ENCODE data around the gene LRRFIP1.
"Not testable (repeated sequence)": the region's sequence is repeated elsewhere in the genome, so short reads cannot be mapped to it uniquely, and the experiment has no call there.

The LRRFIP1 gene

DNA sequence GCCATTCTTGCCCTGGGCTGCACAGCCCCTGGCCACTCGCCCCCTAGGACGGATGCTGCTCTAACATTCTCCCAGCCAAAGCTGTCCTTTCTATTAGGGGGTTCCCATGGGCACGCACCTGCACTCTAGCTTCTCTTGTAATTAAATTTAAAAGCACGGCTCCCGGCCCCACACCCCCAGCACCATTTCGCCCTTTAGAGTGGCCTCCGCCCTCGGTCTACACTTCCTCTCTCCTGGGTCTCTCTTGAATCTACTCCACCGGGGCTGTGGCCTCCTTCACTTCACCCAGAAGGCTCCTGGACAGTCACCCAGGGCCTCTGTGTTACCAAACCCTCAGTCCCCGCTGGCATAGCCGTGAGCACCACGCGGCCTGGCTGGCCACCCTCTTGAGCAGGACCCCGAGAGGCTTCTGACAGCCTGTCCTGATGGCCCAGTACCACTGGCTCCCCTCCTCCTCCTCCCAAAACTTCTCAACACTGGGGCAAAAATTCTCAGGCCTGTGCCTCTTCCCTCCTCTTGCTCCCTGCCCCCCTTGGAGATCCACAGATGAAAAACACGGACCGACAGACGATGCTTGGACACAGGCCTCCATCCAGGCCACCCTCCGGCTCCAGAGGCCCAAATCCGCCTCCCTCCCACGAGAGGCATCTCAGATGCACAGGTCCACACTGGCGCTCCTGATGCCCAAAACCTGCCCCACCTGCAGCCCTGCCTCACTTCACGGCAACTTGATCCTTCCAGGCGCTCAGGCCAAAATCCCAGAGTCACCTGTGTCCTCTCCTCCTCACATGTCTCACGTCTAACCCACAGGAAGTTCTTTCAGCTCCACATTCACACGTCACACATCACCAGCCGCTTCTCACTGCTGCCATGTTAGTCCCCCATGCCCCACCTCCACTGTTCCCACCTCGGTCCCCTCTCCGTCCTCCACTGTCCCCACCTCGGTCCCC is 29.9 kb upstream of the LRRFIP1 start:
- DNase-seq: no peak

DNA sequence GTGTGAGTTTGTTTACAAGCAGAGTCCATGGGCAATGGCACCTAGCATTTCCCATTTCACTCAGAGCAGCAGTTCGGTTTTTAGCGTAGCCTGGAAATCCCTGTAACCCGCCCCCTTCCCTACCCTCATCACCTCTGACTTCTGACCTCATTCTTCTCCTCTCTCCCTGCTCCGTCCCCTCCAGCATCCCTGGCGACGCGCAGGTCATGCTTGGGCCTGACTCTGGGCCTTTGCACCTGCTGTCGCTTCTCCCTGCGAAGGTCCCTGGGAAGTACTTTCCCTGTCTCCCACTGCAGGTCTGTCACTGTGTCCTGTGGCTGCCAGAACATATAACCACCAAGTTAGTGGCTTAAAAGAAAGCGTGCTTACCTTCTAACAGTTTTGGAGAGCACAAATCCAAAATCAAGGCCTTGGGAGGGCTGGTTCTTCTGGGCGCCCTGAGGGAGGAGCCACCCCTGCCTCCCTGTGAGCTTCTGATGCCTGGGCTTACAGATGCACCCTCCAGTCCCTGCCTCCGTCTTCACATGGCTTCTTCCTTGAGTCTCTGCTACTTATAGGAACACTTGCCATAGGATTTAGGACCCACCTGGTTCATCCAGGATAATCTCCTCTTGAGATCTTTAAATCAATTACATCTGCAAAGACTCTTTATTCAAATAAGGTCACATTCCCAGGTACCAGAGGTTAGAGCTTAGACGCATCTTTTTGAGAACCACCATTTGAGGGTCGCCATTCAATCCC is 28.7 kb upstream of the LRRFIP1 start:
- no peak for DNase-seq

DNA sequence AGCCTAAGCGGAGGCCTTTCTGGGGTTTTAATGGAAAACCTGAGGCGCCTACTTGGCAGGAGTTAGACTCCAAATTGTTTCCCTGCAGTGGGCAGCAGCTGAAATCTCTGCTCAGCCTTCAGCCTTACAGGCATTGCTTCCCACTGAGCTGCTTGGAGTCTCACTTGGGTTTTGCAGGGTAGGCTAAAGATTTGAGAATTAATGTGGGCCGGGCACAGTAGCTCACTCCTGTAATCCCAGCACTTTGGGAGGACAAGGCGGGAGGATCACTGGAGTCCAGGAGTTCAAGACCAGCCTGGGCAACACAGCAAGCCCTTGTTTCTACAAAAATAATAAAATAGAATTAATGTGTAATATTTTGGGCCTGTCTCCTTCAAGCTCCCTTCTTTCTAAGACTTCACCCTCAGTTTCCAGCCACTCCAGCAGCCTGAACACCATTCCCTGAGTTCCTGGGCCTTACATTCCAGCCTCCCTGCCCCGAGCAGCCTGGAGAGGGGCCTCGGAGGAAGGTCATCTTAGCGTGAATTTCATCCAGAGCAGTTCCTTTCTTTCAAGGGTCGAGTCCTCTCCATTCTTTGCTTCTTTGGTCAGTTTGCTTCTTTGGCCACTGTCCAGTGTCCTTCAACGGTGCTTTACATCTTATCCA is 27.8 kb upstream of the LRRFIP1 start:
- DNase-seq: no peak

DNA sequence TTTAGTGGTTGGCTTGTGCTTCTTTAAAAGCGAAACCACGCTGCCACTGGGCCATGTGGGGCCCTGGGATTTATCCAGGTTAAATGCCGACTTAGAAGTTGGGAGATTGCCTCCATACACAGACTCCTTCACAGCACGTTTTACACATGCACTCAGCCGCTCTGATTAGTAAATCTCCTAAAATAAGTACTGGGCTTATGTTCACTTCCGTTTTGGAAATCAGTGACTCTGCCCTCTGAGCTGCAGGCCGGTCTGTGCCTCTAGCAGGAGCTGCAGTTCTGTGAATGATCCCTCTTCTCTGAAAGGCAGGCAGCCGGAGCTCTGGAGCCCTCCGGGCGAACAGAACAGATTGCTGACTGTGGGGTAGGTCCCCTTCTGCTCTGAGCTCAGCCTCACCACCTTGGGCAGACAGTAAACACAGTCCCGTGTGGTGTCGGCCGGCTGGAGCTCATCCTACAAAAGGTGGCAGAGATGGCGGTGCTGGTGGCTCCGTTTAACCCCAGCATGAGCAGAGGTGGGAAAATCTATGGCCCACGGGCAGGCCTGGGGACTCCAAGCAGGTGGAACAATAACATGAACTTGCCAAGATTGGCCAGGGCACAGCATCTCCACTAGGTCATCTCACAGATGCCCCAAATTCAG is 27.1 kb upstream of the LRRFIP1 start:
- no peak for DNase-seq

DNA sequence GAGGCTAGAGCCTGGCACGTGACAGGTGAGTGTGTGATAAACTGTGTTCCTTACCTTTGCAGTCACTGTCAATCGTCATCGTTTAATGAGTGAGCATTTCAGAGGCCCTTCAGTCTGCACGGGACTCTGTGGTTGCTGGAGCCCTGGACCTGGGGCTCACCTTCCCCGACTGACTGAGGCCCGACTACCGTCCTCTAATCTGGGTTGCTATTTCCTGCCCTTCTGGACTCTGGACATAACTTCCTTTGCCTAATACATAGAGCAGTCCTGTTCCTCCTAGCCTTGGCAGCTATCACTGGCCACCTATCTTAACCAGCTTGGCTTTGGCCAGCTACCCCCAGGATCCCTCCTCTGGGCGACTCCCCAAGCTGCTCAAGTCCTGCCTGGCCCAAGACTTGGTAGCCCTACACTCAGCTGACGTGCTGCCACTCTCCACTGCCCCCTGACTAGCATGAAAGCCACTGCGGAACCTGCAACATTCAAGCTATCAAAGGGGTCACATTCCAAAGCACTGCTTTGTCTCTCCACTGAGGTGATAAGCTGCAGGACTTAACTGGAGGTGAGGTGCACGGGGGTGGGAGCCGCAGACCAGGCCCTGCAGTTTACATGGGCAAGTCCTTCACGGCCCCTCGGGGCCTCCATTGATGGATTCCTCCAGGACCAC is 25.8 kb upstream of the LRRFIP1 start:
- no peak for DNase-seq

DNA sequence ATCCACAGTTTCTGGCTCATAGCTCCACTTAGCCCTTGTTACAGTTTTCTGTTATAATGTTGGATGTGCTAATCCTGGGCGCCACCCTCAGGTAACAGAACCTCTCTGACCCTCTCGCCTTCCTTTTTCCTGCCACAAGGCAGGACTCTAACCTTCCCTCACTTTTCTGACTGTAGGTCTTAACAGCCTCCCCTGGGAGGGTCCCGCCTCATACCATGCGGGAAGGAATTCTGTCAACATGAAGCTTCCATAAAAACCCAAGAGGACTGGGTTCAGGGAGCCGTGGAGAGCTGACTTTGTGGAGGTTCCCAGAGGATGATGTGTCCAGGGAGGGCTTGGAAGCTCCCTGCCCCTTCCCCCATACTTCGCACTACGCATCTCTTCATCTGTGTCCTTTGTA is 25.0 kb upstream of the LRRFIP1 start:
- no peak for DNase-seq

DNA sequence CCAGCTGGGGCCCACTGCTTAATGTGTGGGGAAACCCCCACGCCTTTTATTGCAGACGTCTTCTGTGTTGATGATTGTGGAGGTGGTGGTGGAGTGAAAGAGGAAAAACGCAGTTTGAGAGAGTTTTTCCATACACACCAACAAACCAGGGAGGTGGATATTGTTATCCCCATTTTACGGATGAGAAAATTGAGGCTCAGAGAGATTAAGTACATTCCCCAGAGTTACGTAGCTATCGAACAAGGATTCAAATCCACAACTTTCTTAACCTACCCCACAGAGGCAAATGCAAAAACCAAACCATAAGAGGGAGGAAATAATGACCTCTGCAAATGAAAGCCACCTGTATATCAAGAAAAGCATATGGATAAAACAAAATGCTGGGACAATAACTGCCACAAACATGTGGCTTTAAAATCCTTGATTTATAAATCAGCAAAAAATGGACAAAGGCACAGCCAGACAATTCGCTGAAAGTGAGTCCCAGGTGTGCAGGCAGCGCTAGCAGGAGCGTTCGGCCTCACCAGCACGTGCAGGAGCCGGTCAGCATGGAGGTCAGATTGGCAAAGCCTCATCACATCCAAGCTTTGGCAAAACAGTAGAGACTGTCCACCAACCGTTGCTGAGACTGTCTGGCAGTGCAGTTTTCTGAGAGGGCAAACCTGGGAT is 24.2 kb upstream of the LRRFIP1 start:
- DNase-seq: no peak

DNA sequence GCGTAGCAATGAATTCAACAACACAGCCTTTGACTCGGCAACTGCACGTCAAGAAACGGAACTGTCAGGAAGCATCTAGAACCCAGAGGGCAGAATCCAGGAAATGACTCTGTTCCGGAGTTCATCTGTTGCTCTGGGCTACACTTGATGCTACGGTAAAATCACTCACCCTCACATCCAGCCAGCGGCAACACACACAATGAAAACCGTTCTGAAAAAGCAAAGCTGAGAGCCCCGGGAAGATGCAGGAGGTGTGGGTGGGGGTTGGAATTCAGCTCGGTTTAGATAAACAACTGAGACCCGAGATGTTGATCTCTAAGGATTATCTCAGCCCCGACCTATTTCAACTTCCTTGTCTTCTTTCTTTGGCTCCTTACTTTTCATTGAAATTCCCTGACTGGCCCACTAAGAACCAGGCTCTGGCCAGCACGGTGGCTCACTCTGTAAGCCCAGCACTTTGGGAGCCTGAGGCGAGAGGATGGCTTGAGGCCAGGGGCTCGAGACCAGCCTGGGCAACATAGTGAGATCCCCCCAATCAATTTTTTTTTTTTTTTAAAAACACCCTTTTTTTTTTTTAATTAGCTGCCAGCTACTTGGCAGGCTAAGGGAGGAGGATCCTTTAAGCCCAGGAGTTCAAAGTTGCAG is 23.5 kb upstream of the LRRFIP1 start:
- no peak for DNase-seq

DNA sequence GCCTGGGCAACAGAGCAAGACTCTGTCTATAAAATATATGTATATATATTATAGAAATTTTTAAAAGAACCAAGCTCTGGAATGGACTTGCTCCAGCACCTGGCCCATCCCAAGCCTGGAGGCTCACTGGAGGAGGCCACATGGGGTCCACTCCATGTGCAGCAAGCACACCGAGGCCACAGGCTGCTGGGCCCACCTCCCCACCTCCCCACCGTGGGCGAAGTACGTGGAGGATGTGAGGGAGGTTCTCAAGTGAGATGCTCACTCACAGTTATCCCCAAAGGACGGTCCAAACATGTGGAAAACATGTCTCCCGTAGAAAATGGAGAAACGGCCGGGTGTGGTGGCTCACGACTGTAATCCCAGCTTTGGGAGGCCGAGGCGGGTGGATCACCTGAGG is 23.0 kb upstream of the LRRFIP1 start:
- no peak for DNase-seq

DNA sequence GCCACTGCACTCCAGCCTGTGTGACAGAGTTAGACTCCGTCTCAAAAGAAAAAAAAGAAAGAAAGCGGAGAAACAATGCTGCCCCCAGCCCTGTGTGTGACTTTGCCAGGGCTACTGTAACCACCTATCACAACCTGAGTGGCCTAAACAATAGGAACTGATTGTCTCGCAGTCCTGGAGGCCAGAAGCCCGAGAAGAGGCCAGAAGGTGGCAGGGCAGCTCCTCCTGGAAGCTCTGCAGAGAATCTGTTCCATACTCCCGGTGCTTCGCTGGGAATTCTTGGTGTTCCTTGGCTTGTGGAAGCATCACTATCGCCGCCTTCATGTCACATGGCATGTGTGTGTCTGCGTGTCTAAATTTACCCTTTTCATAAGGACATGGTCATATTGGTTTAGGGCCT is 22.4 kb upstream of the LRRFIP1 start:
- DNase-seq: no peak

DNA sequence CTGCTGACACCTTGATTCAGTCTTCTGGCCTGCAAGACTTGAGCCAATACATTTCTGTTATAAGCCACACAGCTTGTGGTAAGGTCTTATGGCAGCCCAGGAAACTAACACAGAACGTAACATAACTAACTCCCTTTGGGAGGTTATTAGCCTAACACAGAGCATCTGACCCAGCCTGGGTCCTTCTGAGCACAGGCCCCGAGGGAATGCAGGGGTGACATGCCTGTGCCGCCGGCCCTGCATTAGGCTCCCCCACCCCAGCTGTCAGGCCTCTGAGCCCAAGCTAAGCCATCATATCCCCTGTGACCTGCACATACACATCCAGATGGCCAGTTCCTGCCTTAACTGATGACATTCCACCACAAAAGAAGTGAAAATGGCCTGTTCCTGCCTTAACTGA is 20.9 kb upstream of the LRRFIP1 start:
- DNase-seq: not testable (repeated sequence)

DNA sequence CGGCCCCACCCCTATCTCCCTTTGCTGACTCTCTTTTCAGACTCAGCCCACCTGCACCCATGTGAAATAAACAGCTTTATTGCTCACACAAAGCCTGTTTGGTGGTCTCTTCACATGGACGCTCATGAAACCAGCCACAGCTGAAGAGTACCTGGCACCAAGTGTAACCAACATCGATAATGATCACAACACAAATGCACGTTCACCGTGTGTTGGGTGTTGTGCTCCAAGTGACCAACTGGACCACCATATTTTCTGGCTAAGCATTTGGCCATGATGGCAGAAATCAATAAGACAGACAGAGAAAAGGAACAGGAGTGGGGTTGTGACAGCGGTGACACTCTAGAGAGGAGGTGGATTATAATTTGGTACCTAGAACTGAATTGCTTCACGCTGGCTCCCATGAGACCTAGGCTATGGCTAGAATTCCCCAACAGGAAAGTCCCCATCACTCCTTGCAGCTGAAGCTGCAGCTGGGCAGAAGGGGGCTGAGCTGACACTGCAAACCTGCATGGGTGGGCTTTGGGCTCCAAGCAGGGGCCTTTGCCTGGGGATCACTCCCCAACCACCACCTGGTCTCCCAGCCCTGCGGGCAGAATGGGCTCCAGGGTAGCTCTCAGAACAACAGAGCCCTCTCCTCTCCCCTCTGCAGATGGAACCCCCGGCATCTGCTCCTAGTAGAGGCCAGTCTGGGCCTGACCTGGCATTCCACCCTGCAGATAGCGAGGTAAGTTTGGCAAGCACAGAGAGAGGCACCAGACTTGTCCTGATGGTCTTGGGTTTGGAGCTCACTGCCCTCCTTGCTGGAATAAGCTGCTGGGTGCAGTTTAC is 14.6 kb upstream of the LRRFIP1 start:
- DNase-seq: no peak

DNA sequence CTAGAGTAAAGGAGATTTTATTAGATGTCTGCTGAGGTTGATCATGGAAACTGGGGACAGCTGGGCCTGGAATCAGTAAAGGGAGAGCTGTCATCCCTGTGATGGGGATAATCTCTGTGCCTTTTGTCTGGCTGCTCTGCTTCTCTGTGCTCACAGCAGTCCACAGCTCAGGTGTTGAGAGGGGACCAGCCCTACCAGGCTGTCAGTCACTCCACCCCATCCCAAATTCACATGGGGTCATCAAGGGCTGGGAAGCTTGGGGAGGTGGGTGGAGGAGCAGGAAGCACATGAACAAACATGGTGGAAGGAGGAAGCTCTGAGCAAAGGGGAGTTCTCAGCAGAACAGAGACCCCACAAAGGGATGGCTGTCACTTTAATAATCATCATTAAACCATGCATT is 13.7 kb upstream of the LRRFIP1 start:
- DNase-seq: no peak

DNA sequence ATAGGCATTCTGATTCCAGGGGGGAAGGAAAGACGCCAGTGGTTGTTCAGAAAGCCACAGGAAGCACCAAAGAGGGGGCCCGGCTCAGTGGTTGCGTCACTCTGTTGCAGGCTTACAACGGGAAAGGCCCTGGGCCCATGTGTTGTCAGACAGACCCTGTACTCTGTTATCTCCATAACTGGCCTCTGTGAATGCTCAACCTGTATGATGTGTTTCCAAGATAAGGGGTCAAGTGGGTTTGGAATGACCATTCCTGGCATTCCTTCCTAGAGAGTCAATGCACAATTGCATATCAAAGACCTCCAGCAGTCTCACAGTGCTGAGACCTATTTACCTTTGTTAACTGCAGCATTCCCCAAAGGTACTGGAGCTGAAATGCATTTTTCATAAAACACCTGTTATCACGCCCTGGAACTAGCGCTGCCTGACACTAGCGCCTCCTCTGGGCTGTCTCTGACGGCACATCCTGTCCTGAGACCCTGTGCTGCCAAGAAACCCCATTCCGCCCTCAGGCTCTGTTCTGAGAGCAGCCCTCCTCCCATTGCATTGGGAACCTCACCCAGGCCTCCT is 13.2 kb upstream of the LRRFIP1 start:
- DNase-seq: no peak

DNA sequence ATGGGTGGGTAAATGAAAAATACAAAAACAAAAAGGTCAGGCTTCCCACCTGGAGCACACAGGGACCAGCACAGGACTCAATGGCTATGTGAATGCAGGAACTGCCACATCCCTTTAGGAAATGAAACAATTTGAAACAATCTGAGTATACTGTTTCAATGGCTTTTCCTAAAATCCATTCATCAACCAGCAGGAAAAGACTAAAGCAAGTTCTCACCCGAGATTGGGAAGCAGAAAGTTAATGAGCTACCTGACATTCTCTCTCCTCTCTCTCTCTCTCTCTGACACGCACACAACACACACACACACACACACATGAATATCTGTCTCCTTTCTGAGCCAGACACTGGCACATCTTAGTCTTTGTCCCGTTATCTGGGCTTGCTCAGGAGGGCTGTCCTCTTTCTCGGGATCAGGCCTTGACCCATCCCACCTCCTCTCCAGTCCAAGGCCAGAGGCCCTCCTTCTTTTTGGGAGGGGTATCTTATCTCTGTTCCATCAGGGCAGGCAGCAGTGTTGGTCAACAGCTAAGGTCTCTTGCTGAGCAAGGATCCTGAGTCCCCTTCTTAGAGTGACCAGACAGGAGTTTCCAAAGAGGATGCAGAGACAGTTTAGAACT is 11.6 kb upstream of the LRRFIP1 start:
- DNase-seq: no peak

DNA sequence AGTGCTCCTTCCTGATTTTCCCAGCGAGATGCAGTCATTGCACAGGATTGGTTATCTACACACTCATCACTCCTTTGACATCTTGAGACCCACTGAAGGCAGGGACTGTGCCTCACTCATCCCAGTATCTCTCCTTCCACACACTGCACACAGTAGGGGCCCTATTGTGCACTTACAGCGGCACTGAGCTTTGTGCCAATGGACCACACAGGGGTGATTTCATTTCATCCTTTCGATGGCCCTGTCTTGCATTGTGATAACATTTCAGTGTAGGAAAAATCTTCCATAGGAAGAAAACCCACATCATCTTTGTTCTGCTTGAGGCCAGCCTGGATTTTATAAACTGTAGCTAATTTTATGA is 11.0 kb upstream of the LRRFIP1 start:
- no peak for DNase-seq

DNA sequence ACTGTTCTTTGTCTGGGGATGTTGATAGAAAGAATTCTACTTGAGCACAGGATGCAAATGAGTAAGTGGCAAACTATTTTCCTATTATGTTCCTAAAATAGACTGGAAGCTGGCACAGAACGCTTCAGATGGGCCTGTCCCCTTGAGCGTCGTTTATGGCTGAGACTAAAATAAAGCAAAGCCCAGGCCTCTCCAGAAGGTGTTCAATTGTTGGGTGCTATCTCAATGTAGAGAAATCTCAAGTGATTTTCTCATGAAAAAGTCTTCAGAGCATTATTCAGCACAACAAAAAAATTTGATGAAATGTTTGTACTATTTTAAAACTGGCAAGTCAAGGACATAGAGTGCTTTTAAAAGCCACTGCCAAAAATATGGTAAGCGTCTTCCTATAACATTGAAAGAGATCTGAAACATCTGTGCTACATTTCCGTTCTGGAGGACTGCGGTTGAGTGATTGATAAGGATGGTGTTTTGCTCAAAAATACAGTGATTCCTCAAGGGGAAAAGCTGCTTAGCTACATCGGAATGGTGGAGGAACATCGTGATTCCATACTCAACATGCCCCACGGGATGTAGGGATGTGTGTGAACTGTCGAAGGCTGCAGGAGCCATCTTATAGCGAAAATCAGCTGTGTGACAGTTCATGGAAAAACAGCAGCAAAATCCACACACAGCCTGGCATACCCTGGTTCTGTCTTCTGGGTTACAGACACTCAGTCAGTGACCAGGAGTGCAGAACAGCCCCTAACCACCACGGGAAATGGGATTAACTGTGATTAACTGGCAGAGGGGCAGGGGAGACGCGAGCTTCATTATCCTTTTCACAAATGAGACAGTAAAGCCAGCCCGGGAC is 10.4 kb upstream of the LRRFIP1 start:
- no peak for DNase-seq

DNA sequence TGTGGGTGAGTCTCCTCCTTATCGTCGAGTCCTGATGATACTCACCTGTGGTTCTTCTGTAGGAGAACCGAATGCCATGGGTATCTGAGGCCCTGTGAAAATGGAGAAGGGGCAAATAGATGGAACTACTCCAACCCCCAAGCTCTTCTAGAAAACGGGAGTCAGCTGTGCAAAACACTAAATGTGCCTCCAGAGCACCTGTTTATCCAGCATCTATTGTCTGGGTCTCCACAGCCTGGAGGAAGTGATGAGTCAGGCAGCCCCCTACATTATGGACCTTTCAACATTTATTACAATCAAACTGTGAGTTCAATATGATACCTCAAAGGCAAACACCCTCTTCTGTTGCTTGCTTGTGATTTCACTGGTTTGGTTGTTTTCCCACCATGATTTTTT is 9.8 kb upstream of the LRRFIP1 start:
- no peak for DNase-seq

DNA sequence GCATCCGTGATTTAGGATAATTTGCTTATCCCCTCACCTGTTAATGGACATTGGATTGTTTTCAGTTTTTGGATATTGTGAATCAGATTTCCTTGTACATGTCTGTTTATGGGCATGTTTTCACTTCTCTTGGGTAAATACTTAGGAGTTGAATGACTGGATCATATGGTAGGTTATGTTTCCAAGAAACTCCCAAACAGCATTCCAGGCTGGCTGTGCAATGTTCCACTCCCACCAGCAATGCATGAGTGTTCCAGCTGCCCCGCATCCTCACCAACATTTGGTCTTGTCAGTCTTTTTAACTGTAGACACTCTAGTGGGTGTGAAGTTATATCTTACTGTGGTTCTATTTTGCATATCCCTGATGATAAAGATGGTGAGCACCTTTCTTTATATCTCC is 8.9 kb upstream of the LRRFIP1 start:
- no peak for DNase-seq

Measured in DMS79 treated with DMSO at 0.1 percent for 48 hours (cell line).